Muscle of back (tissue), 11 donors: ENCODE measurements around the gene LDB2. TPM values are rescaled to one million over a fixed set of nuclear protein-coding genes. Genes with fewer than 3 reads are reported as not detected.
A peak's percentile ranks its signal among the peaks of the same experiment; 100 is the strongest.

ENCODE experiments used
- DNase-seq, 3 donors: peaks; one replicate each; pipeline versions ENCODE4 v3.0.0 to v3.0.0-alpha.2; 2013
- polyA plus RNA-seq, 10 donors: library from polyadenylated mRNA; unstranded; fragments of 120-200 nt; gene quantifications; one replicate each; pipeline ENCODE4 v1.2.1, GENCODE V29; 2013; ENCODE audit not compliant: insufficient read length in 10 of 10

Gene LDB2
- polyA plus RNA-seq, 10 donors: 32.1 to 62.9 (median 45.8) TPM

DNA sequence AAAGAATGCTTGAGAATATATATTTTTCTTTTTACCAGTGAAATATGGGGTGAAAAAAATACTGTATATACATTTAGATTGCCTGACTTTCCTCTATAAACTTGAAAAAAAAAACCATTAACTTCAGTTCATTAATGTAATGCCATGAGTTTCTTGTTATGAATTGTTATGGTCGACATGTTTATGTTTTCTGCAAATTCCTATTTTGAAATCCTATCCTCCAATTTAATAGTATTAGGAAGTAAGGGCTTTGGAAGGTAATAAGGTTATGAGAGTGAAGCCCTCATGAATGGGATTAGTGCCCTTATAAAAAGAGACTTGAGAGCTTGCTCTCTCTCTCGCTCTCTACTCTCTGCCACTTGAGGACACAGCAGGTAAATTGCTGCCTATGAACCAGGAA is 211.4 kb downstream of the LDB2 start:
- no peak for DNase-seq

DNA sequence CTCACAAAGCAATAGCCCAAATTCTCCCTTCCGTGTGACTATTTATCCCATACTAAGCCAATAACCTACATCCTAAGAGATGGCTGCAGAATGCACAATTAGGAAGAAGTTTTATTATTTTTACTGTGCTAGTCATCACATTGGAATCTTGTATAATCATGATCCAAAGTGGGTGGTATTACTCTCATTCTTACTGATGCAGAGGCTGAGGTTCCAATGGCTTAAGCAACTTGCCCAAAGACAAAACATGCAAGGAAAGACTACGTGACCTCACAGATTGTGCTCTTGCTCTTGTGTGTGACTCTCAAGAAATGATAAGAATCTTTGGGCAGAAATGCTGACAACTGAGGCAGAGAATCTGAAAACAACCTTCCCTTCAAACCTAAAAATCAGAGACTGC is 212.2 kb downstream of the LDB2 start:
- peak in 2 of 3 donors; percentile 42 to 89 for DNase-seq

GRCh38 chr4:16685536-16685935 is 212.9 kb downstream of the LDB2 start:
- DNase-seq: no peak

DNA sequence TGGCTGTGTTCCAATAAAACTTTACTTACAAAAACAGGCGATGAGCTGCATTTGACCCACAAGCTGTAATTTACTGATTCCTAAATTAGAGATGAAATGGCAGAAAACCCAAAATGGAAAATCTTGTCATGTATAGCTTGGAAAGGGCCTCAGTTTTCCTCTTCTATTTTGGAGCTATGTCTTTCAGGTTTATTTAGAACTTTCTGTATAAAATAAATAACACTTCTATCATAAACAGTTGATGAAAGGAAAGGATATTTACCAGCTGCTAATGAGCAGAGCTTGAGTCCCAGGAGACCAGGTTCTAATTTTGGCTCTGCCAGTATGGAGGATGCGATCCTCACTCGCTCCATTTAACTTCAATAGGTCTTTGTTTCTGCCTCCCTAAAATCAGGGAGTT is 213.5 kb downstream of the LDB2 start:
- DNase-seq: no peak

- peak in 2 of 3 donors; percentile 78 to 81 for DNase-seq
Observed at GRCh38 chr4:16684097-16684496, 214.3 kb downstream of the LDB2 start.

- DNase-seq: no peak
Observed at GRCh38 chr4:16682975-16683374, 215.5 kb downstream of the LDB2 start.

- DNase-seq: peak in 2 of 3 donors; percentile 62 to 85
Observed at GRCh38 chr4:16677001-16677944, 221.2 kb downstream of the LDB2 start.

DNA sequence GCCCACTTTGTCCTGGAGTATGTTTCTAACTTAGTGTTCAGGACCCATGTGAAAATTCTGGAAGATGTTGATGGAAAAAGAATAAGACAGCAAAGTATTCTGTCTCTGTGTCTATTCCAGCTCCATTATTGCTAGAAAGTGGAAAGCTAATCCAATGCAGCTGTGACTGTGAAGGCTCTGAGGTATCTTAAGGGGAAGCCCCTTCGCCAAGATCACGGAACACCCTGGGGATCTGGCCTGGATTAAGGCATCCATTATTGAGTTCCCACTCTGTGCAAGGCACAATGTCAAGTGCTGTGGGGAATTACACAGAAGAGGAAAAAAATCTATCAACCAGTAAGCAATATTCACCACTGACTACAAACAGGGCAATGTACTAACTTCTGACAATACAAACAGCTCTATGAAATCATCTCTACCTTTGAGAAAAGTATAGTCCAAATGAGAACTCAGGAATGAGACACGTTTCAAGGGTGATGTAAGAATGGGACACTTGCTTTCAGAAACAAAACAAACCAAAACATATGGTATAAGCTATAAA is 222.1 kb downstream of the LDB2 start:
- DNase-seq: peak; percentile 86 to 96 (median 92)

DNA sequence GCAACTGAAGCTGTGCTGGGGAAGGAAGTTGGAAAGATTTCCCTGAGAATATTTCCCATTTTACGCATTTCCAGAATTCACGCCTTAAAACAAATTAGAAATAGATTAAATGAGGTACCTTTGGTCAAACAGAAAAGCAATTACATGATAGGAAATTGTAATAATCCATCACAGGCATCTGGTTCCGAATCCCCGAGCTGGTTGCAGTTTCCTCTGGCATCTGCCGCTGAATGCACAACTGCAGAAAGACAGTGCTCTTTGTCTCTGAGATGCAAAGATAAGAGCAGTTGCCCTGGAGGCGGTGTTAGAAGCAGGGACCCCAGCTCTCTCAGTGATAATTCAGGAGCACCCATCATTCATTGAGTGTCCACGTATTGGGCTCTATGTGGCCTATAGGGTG is 224.4 kb downstream of the LDB2 start:
- DNase-seq: no peak

GRCh38 chr4:16672421-16672820 is 226.0 kb downstream of the LDB2 start:
- DNase-seq: peak in 2 of 3 donors; percentile 57 to 84

DNA sequence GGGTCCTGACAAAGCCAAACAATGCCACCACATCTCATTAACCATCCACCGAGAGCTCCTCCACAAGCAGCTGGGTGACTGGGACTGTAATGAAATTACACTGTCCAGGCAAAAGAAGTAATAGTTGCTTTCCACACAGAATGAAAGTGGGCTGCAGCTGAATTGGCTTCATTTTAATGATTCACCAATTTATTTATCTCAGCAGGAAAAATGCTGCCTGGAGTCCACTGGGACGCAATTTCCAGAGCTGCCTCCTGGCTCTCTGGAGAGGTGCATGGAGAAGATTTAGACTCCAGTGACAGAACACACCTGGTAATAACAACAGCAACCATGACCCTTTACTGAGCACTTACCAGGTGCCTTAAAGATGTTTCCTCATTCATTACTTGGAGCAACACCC is 226.7 kb downstream of the LDB2 start:
- DNase-seq: peak in 1 of 3 donors; percentile 66

- DNase-seq: no peak
Observed at GRCh38 chr4:16670727-16671126, 227.7 kb downstream of the LDB2 start.

- DNase-seq: no peak
Observed at GRCh38 chr4:16669036-16669435, 229.4 kb downstream of the LDB2 start.

GRCh38 chr4:16668488-16668887 is 230.0 kb downstream of the LDB2 start:
- no peak for DNase-seq

DNA sequence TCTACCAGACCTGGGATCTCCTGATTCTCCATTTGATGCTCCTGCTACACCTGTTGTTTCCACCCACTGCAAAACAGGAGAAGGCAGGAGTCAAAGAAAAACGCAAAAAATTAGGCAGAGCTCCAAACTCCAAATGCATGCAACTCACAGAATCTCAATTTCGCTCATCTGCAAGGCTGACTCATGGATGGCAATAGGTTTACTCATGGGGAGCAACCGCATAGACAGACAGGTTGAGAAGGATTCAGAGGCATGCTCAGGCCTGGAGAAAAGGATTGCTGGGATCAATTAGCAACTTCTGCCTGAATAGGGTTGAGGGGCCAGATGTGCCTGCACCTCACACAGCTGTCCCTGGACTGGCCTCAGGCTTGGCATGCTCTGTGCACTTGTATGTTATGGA is 231.0 kb downstream of the LDB2 start:
- peak in 1 of 3 donors; percentile 85 for DNase-seq

- no peak for DNase-seq
Observed at GRCh38 chr4:16665942-16666551, 232.4 kb downstream of the LDB2 start.

DNA sequence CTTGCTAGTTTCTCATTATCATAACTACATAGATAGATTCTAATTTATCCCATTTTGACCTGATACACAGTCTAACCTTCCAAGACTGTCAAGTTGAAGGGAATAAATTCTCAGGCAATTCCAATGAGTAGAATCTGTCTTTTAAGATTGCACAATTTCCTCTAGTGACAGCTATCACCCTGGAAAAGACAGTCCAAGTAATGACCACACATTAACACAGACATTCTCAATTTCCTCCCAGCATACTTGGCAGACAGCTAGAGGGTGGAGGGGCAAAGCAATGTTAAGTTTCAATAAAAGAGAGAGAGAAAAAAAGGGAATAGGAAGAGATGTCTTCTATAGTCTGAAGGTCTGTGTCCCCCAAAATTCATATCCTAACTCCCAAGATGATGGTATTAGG is 234.7 kb downstream of the LDB2 start:
- peak in 2 of 3 donors; percentile 61 to 75 for DNase-seq

GRCh38 chr4:16663307-16663706 is 235.1 kb downstream of the LDB2 start:
- DNase-seq: no peak

- DNase-seq: no peak
Observed at GRCh38 chr4:16661813-16662212, 236.6 kb downstream of the LDB2 start.

GRCh38 chr4:16660656-16661055 is 237.8 kb downstream of the LDB2 start:
- DNase-seq: no peak

- DNase-seq: peak in 1 of 3 donors; percentile 48
Observed at GRCh38 chr4:16659694-16660093, 238.8 kb downstream of the LDB2 start.

DNA sequence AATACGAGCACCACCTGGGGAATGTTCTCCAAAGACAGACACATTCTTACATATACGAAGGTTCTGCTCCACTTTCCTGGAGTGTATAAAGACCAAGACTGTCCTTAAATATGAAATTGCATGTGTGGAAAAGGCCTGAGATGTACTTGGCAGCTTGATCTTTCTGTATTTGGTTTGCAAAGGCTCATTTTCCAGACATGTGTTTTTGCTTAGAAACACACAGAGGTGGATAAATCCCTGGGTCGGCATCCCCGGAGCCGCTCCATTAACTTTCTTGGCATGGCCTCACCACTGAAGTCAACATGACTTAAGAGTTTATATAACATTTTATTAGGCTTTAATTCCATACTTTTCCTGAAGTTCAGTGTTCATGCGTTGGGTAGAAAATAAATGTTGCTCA is 239.4 kb downstream of the LDB2 start:
- DNase-seq: peak; percentile 78 to 93 (median 90)

DNA sequence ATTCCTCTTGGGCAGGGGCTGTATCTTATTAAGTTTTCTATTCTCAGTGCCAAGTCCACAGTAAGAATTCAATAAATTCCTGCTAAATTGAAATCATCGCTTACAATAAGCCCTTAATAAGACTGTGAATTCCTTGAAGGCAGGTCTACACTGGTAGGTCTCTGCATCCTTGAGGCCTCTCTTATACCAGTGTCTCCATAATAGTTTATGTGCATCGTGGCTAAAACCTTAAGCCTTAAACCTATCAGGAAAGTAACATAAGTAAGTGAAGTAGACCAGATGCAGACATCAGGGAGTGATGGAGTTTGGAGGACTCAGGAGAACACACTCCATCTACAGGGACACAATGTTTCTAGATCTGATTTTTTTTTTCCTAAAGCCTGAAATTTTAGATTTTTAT is 240.3 kb downstream of the LDB2 start:
- DNase-seq: no peak
